Breast epithelium (tissue), 3 donors: ENCODE results near the gene FAM161B.

ENCODE experiments used
- CTCF ChIP-seq, 3 donors: fragments of 450-650 bp; IDR thresholded peaks; one replicate each; pipeline ENCODE4 v1.5.1; 2016 to 2017; ENCODE audit warnings: antibody characterized with exemption in 3 of 3, mild to moderate bottlenecking in 3 of 3, moderate library complexity in 3 of 3
- POLR2A ChIP-seq: fragments of 450-650 bp; IDR thresholded peaks from one replicate; pipeline ENCODE4 v1.6.1; 2016; ENCODE audit warnings: antibody characterized with exemption, mild to moderate bottlenecking, moderate library complexity
- POLR2AphosphoS5 ChIP-seq, 3 donors: sonication (generic); formaldehyde crosslinking; IDR thresholded peaks; one replicate each; pipeline ENCODE4 v1.6.1; 2017; ENCODE audit warnings: antibody characterized with exemption in 3 of 3

GRCh38 chr14:73976125-73976524 is 26.2 kb upstream of the FAM161B start:
- TF ChIP-seq POLR2A (no peak), CTCF (IDR thresholded peaks at IDR 0.05) (no peak), POLR2AphosphoS5 (IDR thresholded peaks at IDR 0.05) (no peak)
